Upper lobe of right lung (tissue), 1 donor: ENCODE measurements around the gene NEO1. TPM values are rescaled to one million over a fixed set of nuclear protein-coding genes. Genes with fewer than 3 reads are reported as not detected.

Experiments
- ATAC-seq: fragments of 200-7000 bp; cut with Tn5 transposase; one replicate; pipeline ENCODE4 v1.9.1; 2020; ENCODE audit warnings: mild to moderate bottlenecking, moderate library complexity
- DNase-seq: peaks from one replicate; pipeline ENCODE4 v3.0.0-alpha.2; 2020
- H3K27ac ChIP-seq: fragments of 200-600 bp; one replicate; pipeline ENCODE4 v1.8.0; 2022
- H3K27me3 ChIP-seq: fragments of 200-600 bp; one replicate; pipeline ENCODE4 v1.8.0; 2022; ENCODE audit warnings: mild to moderate bottlenecking
- H3K36me3 ChIP-seq: fragments of 200-600 bp; one replicate; pipeline ENCODE4 v1.8.0; 2022
- H3K4me1 ChIP-seq: fragments of 200-600 bp; one replicate; pipeline ENCODE4 v1.8.0; 2022
- H3K4me3 ChIP-seq: fragments of 200-600 bp; one replicate; pipeline ENCODE4 v1.8.0; 2022; ENCODE audit warnings: mild to moderate bottlenecking
- H3K9me3 ChIP-seq: fragments of 200-600 bp; one replicate; pipeline ENCODE4 v1.8.0; 2022
- intact Hi-C: fragments of 100-400 bp; cut with DNase I; formaldehyde crosslinking; loops from one replicate; pipeline ENCODE4 v1.11.0; 2022
- total RNA-seq: library from RNA; stranded (reverse); fragmentation: NEBNext Ultra II Directional; extraction: Animal tissue kit (Norgen Biotek cat#: 25700); gene quantifications from one replicate; pipeline ENCODE4 v1.2.1, GENCODE V29; 2021
- TF ChIP-seq, protein P1 (sequence below): fragments of 200-600 bp; IDR thresholded peaks from one replicate; pipeline ENCODE4 v1.8.0; 2022; ENCODE audit warnings: antibody characterized with exemption
- donor health status: DM: no; HTN: yes; CAD: no; lungs with severe emphysema.

The NEO1 gene
- total RNA-seq, 1 donor from 2014 or later: 44.8 TPM

GRCh38 chr15:73047882-73048281, 4.4 kb upstream of the NEO1 start:
- Histone ChIP-seq H3K9me3 (no peaks in the 10 kb centered on the region), H3K36me3 (no peaks in the 10 kb centered on the region), H3K27me3 (no peaks in the 10 kb centered on the region), H3K4me3 (no peak overlapping the region), H3K27ac (no peak overlapping the region), H3K4me1 (no peaks in the 10 kb centered on the region)
- intact Hi-C loops: no loop called here
- ATAC-seq: no peak
- no peak for DNase-seq
- TF ChIP-seq, protein P1, sequence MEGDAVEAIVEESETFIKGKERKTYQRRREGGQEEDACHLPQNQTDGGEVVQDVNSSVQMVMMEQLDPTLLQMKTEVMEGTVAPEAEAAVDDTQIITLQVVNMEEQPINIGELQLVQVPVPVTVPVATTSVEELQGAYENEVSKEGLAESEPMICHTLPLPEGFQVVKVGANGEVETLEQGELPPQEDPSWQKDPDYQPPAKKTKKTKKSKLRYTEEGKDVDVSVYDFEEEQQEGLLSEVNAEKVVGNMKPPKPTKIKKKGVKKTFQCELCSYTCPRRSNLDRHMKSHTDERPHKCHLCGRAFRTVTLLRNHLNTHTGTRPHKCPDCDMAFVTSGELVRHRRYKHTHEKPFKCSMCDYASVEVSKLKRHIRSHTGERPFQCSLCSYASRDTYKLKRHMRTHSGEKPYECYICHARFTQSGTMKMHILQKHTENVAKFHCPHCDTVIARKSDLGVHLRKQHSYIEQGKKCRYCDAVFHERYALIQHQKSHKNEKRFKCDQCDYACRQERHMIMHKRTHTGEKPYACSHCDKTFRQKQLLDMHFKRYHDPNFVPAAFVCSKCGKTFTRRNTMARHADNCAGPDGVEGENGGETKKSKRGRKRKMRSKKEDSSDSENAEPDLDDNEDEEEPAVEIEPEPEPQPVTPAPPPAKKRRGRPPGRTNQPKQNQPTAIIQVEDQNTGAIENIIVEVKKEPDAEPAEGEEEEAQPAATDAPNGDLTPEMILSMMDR: no peak

DNA sequence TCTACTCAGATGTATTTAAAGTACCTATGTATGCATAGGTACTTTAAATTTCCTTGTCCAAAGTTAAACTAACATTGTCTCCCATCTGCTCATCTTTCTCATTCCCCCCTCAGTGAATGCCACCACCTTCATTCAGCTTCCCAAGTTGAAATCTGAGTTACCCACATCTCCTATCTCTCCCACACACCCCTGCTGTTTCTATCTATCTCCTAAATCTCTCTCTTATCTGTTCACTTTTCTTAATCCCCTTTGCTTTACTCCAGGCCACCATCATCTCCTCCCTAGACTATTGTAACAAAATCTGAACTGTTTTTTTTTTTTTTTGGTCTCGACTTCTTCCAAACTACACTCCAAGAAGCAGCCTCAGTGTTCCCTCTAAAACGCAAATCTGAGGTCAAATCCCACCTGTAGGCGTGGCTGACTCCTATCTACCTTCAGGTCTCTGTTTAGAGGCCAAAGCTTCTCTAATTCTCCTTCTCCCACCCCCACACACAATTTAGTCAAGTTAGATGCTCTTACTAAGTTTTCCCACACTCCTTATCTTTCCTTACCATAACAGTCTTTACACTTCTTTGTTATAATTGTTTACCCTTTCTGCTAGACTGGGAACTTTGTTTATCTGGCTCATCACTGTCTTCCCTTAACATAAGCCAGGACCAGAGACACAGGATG, 3.5 kb upstream of the NEO1 start:
- TF ChIP-seq, protein P1: no peak
- ATAC-seq (no peak), DNase-seq (no peak)
- Histone ChIP-seq H3K4me3 (no peak overlapping the region), H3K36me3 (no peaks in the 10 kb centered on the region), H3K9me3 (no peaks in the 10 kb centered on the region), H3K27me3 (no peaks in the 10 kb centered on the region), H3K4me1 (no peaks in the 10 kb centered on the region), H3K27ac (no peak overlapping the region)
- intact Hi-C loops: no loop called here

DNA sequence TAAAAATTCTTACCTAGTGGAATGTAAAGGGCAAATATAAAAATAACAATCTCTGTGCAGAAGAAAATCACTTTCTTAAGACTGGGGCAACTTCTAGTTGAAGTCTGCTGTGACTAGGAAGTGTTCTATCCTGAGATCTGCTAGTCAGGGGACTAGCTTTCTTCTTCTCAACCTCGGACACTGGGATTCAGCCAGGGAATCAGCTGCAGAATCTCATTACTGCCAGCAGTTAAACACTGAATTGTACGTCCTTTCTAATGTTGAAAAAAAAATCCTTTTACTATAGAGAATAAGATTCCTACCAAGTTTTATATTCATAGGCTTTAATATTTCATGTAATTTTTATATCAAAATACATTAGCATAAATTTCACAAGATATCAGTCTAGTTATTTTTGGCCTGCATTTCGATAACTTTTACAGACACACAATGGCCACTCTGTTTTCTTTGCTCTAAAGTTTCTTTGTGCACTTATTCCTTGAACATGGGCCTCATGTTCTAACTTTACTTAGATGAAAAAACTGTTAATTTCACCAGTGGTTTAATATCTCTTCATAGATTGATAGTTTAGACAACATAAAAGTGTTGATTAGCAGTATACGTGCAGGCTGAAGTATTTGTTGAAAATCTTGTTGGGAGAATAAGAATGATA, 2.6 kb upstream of the NEO1 start:
- Histone ChIP-seq H3K4me1 (no peaks in the 10 kb centered on the region), H3K27ac (no peak overlapping the region), H3K27me3 (no peaks in the 10 kb centered on the region), H3K9me3 (no peaks in the 10 kb centered on the region), H3K36me3 (no peaks in the 10 kb centered on the region), H3K4me3 (no peak overlapping the region)
- ATAC-seq (no peak), DNase-seq (no peak)
- TF ChIP-seq, protein P1: no peak
- intact Hi-C loops: no loop called here

DNA sequence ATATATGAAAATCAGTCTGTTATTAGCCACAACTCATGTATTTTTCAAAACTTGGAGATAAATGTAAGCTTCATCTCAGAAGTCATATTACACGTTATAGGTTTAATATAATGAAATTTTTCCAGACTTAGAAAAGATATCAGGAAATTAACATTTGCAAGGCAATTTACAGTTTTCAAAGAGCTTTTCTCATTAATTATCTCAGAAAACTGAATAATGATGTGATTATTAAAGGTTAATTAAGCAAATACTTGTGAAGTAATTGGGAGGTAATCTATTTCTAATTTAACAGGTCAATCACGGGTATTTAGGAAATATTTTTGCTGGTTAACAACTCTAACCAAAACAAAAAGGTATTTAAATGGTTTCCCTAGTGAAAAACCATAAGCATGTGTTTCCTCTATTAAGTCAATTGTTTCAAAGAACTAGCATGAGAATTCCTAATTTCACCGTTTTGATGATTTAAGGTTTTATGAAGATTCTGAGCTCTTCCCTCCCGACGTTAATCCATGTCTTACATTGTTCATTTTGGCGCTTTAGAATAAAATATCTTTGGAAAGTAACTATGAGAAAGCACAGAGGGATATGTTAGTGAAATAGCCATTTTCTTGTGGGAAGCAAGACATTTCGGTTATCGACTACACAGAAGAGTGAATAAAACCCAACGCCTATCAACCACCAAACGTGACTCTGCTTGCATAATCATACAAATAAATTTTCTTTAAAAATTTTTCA, 1.5 kb upstream of the NEO1 start:
- Histone ChIP-seq H3K9me3 (no peaks in the 10 kb centered on the region), H3K4me3 (peak overlapping the region; percentile 73), H3K36me3 (no peaks in the 10 kb centered on the region), H3K27ac (peak overlapping the region; percentile 88), H3K27me3 (no peaks in the 10 kb centered on the region), H3K4me1 (no peaks in the 10 kb centered on the region)
- intact Hi-C loops: no loop called here
- no peak for ATAC-seq
- no peak for DNase-seq
- TF ChIP-seq, protein P1: no peak

- ATAC-seq (peak; percentile 61), DNase-seq (peak; percentile 84)
- H3K9me3 ChIP-seq: no peaks in the 10 kb centered on the region
- TF ChIP-seq, protein P1: no peak
- H3K27ac ChIP-seq: peak overlapping the region; percentile 88
- no peaks in the 10 kb centered on the region for H3K4me1 ChIP-seq
- intact Hi-C loops: no loop called here
- no peaks in the 10 kb centered on the region for H3K27me3 ChIP-seq
- H3K36me3 ChIP-seq: no peaks in the 10 kb centered on the region
- H3K4me3 ChIP-seq: peak overlapping the region; percentile 73
These were observed 864 bp upstream of the NEO1 start for GRCh38 chr15:73051391-73051806.
